GM18499 (cell line): ENCODE data around the gene SRRM5.
A peak's percentile ranks its signal among the peaks of the same experiment; 100 is the strongest.

Experiments
- ATAC-seq: cut with Tn5 transposase; IDR thresholded peaks from one replicate; pipeline ENCODE4 v1.9.1; 2021; ENCODE audit warnings: moderate number of reproducible peaks; ENCODE audit not compliant: insufficient read depth, unreplicated experiment

Gene SRRM5

GRCh38 chr19:43610493-43610892, 1.4 kb upstream of the SRRM5 start:
- ATAC-seq: no peak

DNA sequence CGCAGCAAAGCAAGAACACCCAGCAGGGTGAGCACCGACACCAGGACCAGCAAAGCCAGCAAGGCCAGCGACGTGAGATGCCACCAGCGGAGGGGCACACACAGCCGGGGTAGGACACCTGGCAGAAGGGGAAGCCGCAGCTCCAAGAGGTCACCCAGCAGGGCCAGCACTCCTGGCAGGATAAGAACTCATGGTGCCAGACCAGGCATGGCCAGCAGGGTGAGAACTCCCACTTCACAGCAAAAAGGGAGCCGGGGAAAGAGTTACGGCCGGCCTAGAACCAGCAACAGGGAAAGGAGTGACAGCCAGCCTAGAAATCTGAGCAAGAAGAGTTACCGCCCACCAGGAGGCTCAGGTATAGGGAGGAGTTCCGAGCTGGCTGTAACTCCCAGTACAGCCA, 486 bp downstream of the SRRM5 start:
- no peak for ATAC-seq

DNA sequence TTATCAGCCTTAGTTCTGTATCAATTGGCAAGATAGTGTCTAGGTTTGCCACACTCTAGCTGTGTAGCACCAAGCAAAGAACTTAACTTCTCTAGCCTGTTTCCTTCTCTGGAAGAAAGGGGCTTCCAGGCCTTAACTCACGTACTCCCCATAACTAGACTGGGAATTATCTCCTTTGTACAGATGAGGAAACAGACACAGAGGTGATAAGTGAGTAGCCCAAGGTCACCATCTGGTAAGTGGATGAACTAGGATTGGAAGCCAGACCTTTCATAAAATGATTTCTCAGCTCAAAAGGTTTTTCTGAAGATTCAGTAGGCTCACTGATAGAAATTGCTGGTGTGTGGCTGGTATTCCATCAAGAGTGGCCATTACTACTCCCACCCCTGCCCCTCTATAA, 4.4 kb downstream of the SRRM5 start:
- ATAC-seq: no peak

DNA sequence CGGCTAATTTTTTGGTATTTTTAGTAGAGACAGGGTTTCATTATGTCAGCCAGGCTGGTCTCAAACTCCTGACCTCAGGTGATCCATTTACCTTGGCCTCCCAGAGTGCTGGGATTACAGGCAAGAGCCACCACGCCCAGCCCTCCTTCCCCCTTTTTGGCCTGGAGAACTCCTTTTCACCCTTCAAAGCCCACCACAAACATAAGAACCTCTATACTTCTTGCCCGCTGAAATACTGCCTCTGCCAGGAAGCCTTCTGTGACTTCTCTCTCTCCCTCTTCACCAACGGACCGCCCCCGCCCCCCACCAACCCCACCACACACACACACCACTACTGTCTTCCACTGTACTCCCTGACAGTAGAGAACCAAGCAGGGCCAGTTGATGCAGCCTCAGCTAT, 5.1 kb downstream of the SRRM5 start:
- ATAC-seq: no peak

- peak; percentile 10 for ATAC-seq
These were observed 7.0 kb downstream of the SRRM5 start for GRCh38 chr19:43618921-43619261.

GRCh38 chr19:43619262-43620060, 7.6 kb downstream of the SRRM5 start, which contains the start of gene ZNF428:
Gene ZNF428, minus strand, starts transcription at chr19:43619629. Its CDS starts 5,325 bp downstream, at chr19:43614304.
- peak; percentile 37 for ATAC-seq

DNA sequence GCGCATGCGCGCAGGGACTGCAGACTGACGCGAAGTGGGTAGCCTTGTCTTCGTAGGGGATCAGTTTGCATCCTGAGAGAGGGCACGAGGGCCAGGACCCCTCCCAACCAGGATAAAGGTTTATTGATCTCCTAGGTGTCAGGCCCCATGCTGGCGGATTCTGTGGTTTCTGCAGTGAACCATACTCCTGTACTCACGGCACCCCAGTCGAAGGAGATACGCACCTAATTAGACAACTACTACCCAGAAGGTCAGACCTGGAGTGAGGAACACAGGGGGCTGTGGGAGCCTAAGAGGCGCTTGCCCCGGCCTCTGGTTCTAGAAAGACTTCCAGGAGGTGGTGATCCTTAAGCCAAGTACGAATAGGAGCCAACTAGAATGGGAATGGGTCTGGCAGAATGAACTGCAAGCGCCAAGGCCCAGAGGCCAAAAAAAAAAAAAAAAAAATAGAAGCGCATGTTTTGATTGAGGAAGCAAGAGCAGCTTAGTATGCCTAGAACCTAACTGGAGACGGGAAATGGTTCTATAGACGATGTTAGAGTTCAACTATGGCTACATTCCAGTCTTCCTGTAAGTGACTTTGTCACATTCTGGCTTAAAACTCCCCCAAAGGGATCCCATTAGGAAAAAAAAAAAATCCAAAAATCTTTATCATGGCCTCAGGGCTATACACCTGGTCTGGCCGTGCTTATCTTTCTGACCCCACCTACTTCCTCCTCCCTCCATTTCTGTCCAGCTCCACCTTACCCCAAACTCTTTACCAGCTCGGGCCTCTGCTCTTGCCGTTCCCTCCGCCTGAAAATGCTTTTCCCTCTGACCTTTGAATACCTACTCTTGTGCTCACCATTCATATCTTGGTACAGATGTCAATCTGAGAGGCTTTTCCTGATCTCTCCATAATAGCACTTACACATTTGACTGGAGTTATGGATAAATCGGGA, 8.4 kb downstream of the SRRM5 start:
- no peak for ATAC-seq

- ATAC-seq: no peak
These were observed 10.2 kb downstream of the SRRM5 start for GRCh38 chr19:43622070-43622469.

- ATAC-seq: no peak
These were observed 11.1 kb downstream of the SRRM5 start for GRCh38 chr19:43622956-43623355.

GRCh38 chr19:43623889-43624670, 12.2 kb downstream of the SRRM5 start:
- ATAC-seq: no peak

DNA sequence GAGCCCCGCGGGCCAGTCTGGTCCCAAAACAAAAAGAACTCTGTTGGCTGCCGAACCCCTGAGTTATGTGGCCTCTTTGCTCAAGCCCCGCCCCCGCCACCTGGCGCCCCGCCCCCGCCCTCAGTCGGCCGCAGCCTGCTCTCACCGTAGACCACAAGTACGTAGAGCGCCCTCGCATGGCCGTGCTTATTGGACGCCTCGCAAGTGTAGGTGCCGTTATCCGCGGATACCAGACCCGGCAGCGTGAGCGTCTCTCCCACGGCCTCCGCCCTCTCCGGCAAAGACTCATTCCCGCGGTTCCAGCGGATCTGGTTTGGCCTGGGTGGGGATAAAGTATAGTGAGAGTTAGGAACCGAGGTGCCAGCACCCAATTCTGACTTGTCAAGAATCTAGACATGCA, 13.0 kb downstream of the SRRM5 start:
- no peak for ATAC-seq

- no peak for ATAC-seq
These were observed 14.2 kb downstream of the SRRM5 start for GRCh38 chr19:43625918-43626579.

DNA sequence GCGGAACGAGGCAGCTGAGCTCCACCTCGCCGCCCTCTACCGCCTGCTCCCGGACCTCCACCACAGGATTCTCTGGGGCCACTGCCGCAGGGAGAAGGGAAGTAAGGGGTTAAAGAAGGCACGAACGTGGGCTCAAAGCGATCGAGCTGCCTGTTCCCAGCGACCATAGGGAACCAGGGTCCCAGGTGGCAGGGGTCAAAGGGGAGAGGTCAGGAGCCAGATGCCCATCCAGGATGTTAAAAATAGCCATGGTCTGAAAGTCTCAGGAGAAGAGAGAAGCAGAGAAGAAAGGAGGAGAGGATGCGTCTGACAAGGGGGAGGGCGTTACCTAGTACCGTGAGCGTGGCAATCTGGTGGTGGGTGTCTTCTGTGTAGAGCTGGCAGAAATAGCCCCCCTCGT, 14.9 kb downstream of the SRRM5 start:
- ATAC-seq: no peak

DNA sequence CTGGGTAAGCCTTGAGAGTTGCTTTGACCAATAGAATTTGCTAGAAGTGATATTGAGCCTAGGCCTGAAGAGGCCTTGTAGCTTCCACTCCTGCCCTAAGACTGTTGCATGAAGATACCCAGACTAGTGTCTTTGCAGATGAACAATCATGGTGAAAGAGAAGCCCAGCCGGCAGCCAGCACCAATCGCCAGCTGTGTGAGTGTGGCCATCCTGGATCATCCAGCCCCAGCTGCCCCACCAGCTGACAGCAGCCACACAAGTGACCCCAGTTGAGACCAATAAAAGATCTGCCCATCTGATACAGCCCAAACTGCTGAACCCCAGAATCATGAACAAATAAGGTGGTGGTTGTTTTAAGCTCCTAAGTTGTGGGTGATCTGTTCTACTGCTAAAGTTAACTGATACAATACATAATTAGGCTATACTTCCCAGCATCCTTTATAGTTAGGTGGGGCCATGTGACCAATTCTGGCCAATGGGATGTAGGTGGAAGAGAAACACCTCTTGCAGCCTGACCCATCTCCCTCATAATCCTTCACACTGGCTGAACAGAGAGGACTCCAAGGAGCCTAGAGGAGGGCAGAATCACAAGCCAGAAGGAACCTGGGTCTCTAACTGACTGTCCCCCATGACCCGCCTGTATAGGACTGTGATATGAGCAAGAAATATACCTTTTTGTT, 16.9 kb downstream of the SRRM5 start:
- ATAC-seq: no peak

DNA sequence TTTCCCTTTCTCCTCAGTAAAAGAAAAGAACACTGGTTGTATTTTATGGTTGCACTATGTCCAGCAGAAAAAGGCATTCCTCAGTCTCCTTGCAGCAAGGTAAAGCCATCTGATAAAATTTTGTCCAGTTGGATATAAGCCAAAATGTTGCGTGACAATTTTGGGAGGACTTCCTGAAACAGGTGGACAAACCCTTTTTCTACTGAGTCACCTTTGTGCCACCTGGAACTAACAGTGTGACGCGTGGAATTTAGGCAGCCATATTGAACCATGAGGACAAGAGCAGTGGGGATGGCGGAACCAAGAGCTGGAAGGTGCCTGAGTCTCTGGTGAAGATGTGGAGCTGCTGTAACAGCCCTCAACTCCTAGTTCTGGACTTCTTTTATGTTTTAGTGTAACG, 19.6 kb downstream of the SRRM5 start:
- no peak for ATAC-seq

- no peak for ATAC-seq
These were observed 21.6 kb downstream of the SRRM5 start for GRCh38 chr19:43633520-43633919.

DNA sequence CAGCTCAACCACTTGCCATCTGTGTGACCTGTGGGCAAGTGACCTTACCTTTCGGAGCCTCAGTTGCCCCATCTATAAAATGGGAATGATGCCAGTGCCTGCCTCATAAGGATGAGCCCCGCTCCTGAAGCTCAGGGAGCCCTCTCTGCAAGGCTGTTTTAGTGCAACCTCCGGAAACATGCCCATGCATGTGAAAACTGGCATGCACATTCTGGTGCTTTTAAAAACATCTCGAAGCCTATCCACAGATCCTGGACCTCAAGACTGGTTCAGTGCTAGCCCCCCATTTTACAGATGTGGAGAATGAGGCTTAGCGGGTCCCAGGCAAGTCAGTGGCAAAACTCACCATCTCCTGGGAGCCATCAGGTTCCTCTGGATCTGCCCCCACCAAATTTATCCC, 22.2 kb downstream of the SRRM5 start:
- no peak for ATAC-seq

- no peak for ATAC-seq
These were observed 22.6 kb downstream of the SRRM5 start for GRCh38 chr19:43634506-43634871.

- no peak for ATAC-seq
These were observed 23.1 kb downstream of the SRRM5 start for GRCh38 chr19:43634872-43635560.
